Endothelial cell of umbilical vein (primary cell): Measurements from ENCODE around the gene SCIMP. TPM values are rescaled to one million over a fixed set of nuclear protein-coding genes. Genes with fewer than 3 reads are reported as not detected.

Experiments used
- BruUV-seq: library from RNA; stranded (reverse); fragments of 400-500 nt; replicated peaks from 2 replicates; lab custom pipeline; 2021; lab: Mats Ljungman, UMichigan
- CTCF ChIA-PET: fragments of 300-600, 350-600 bp; sonication (Branson Sonifier 250); formaldehyde crosslinking; loops from one replicate; lab custom pipeline; 2021; ENCODE audit warnings: antibody characterized with exemption, inconsistent platforms; lab: Charles Lee
- POLR2A ChIA-PET: fragments of 300-600, 350-600 bp; sonication (Branson Sonifier 250); formaldehyde crosslinking; loops from one replicate; lab custom pipeline; 2021; ENCODE audit warnings: antibody characterized with exemption, inconsistent platforms; lab: Charles Lee
- DNase-seq: peaks from one replicate; pipeline ENCODE4 v3.0.0-alpha.2; 2011; ENCODE audit warnings: low read depth, low spot score
- FAIRE-seq: peaks from 2 replicates; lab custom pipeline; 2011; peaks lifted over from hg19 to GRCh38; lab: Jason Lieb, UNC
- H2AFZ ChIP-seq: 2 replicates; pipeline ENCODE4 v1.6.0; 2012; ENCODE audit warnings: low read depth, low read length, control low read depth, inconsistent platforms
- H3K27ac ChIP-seq: 2 replicates; pipeline ENCODE4 v1.5.1; 2011; ENCODE audit warnings: low read depth, mild to moderate bottlenecking, control low read depth, low read length, moderate library complexity; ENCODE audit not compliant: insufficient read depth
- H3K27me3 ChIP-seq, 2 experiments: 2 replicates each; pipeline versions ENCODE4 v1.6.0 to v1.6.1; 2011; ENCODE audit warnings: low read length in 2 of 2, mixed read lengths in 1 of 2; ENCODE audit not compliant: control insufficient read depth in 2 of 2, insufficient read depth in 2 of 2
- H3K36me3 ChIP-seq, 2 experiments: 2 replicates in 1 of 2; 3 replicates in 1 of 2; pipeline ENCODE4 v1.5.1; 2011; ENCODE audit warnings: low read length in 2 of 2, mild to moderate bottlenecking in 1 of 2, moderate library complexity in 1 of 2; ENCODE audit not compliant: control insufficient read depth in 2 of 2, insufficient read depth in 2 of 2; ENCODE audit errors: extremely low read depth in 1 of 2
- H3K4me1 ChIP-seq: 3 replicates; pipeline ENCODE4 v1.5.1; 2011; ENCODE audit warnings: mild to moderate bottlenecking, low read length; ENCODE audit not compliant: control insufficient read depth, insufficient read depth; ENCODE audit errors: extremely low read depth
- H3K4me2 ChIP-seq: 2 replicates; pipeline ENCODE4 v1.6.1; 2011; ENCODE audit warnings: low read length, control low read depth, mixed read lengths; ENCODE audit not compliant: insufficient read depth
- H3K4me3 ChIP-seq, 3 experiments: fragments of 200-600 bp in 1 of 3; sonication (generic), shearing (Covaris generic) in 1 of 3; replicated peaks in 1 of 3; 2 replicates each; pipeline ENCODE4 v1.5.1; 2011 to 2016; ENCODE audit warnings: control low read depth in 3 of 3, low read length in 3 of 3, mild to moderate bottlenecking in 2 of 3, inconsistent platforms in 1 of 3, low read depth in 1 of 3, moderate library complexity in 1 of 3; ENCODE audit not compliant: insufficient read depth in 1 of 3
- H3K79me2 ChIP-seq: 2 replicates; pipeline ENCODE4 v1.6.0; 2012; ENCODE audit warnings: low read length, inconsistent platforms; ENCODE audit not compliant: control insufficient read depth, insufficient read depth
- H3K9ac ChIP-seq: replicated peaks from 2 replicates; pipeline ENCODE3; 2011; ENCODE audit warnings: low read length, control low read depth; ENCODE audit not compliant: insufficient read depth; ENCODE audit errors: extremely low read depth
- H3K9me1 ChIP-seq: replicated peaks from 3 replicates; pipeline ENCODE4 v1.6.0; 2011; ENCODE audit warnings: mild to moderate bottlenecking, low read length; ENCODE audit not compliant: control insufficient read depth, insufficient read depth; ENCODE audit errors: extremely low read depth
- H3K9me3 ChIP-seq: replicated peaks from 2 replicates; pipeline ENCODE4 v1.5.1; 2012; ENCODE audit warnings: low read length, inconsistent platforms; ENCODE audit not compliant: control insufficient read depth, insufficient read depth
- H4K20me1 ChIP-seq: replicated peaks from 2 replicates; pipeline ENCODE3; 2011; ENCODE audit warnings: mild to moderate bottlenecking, low read length; ENCODE audit not compliant: control insufficient read depth, insufficient read depth; ENCODE audit errors: extremely low read depth
- CTCF ChIP-seq, 2 donors: IDR thresholded peaks; 1 replicate in 1 of 2; 2 replicates in 1 of 2; pipeline ENCODE4 v1.5.1; 2011; ENCODE audit warnings: low read length in 2 of 2, mild to moderate bottlenecking in 2 of 2, moderate library complexity in 2 of 2, control low read depth in 1 of 2, inconsistent platforms in 1 of 2, low read depth in 1 of 2; ENCODE audit not compliant: insufficient read depth in 1 of 2; ENCODE audit errors: extremely low read depth in 1 of 2
- EZH2 ChIP-seq: IDR thresholded peaks from 2 replicates; pipeline ENCODE4 v1.6.1; 2012; ENCODE audit warnings: borderline replicate concordance, low read depth, mild to moderate bottlenecking, moderate library complexity, low read length, inconsistent platforms; ENCODE audit not compliant: severe bottlenecking
- FOS ChIP-seq: IDR thresholded peaks from 2 replicates; pipeline ENCODE4 v1.6.1; 2011; ENCODE audit warnings: mild to moderate bottlenecking, low read length, moderate library complexity, borderline replicate concordance; ENCODE audit not compliant: insufficient read depth
- POLR2A ChIP-seq: IDR thresholded peaks from 2 replicates; pipeline ENCODE4 v1.6.1; 2012; ENCODE audit warnings: low read depth, mild to moderate bottlenecking, control low read depth, low read length
- dilution Hi-C: fragments of 300-500 bp; cut with MboI; formaldehyde crosslinking; loops from one replicate; pipeline ENCODE4 v1.15.0; 2019; ENCODE audit warnings: low sequenced_read_pairs; ENCODE audit not compliant: extremely low pct_ligation_motif_present
- intact Hi-C: fragments of 100-400 bp; cut with micrococcal nuclease; formaldehyde crosslinking; loops from one replicate; pipeline ENCODE4 v1.10.0; 2022
- polyA plus RNA-seq, 4 experiments: library from polyadenylated mRNA; depleted of rRNA in 3 of 4; stranded (reverse) in 3 of 4; unstranded in 1 of 4; fragments of >200 nt; gene quantifications; 2 replicates each; pipeline versions ENCODE4 v1.2.1 to v1.2.3, GENCODE V29; 2011 to 2012; ENCODE audit warnings: missing spikeins in 1 of 4
- total RNA-seq: library from RNA; stranded (reverse); gene quantifications from 2 replicates; pipeline ENCODE4 v1.2.3, GENCODE V29; 2021

SCIMP gene
- total and polyA plus RNA-seq, 2 donors (not counting 3 experiments of a cell fraction or from before 2014, with no cell fraction given) = not detected

GRCh38 chr17:5210614-5211252, 23.9 kb downstream of the SCIMP start:
- no peak for FAIRE-seq

More at GRCh38 chr17:5210614-5211252, 23.9 kb downstream of the SCIMP start:
- ChIA-PET CTCF (no interaction called here), POLR2A (no interaction called here)
- H3K4me3 ChIP-seq = no peak overlapping the region
- no peak overlapping the region for H2AFZ ChIP-seq
- intact Hi-C loops (no loop called here), dilution Hi-C loops (no loop called here)
- no peak overlapping the region for H3K4me2 ChIP-seq
- no peaks in the 10 kb centered on the region for H4K20me1 ChIP-seq
- no peak for DNase-seq
- TF ChIP-seq POLR2A = no peak
- TF ChIP-seq EZH2 = no peak
- no peak for TF ChIP-seq FOS
- TF ChIP-seq CTCF (IDR thresholded peaks at IDR 0.05; ENCODE audit: extremely low read depth in 1 of 2, insufficient read depth in 1 of 2, low read depth in 1 of 2, low read length in 2 of 2) = no peak
- H3K9me3 ChIP-seq = no peaks in the 10 kb centered on the region
- no peak overlapping the region for H3K27ac ChIP-seq
- no TSS peak for BruUV-seq
- H3K4me1 ChIP-seq = no peaks in the 10 kb centered on the region
- H3K9ac ChIP-seq = no peak overlapping the region
- no peaks in the 10 kb centered on the region for H3K27me3 ChIP-seq
- H3K9me1 ChIP-seq = no peaks in the 10 kb centered on the region
- no peaks in the 10 kb centered on the region for H3K79me2 ChIP-seq
- H3K36me3 ChIP-seq = no peaks in the 10 kb centered on the region
